ENCODE data around the gene OOSP4B. TPM values are rescaled to one million over a fixed set of nuclear protein-coding genes. Genes with fewer than 3 reads are reported as not detected.

Gene OOSP4B
- total and polyA plus RNA-seq, 2 of the 4 experiments (the other 2 are of a cell fraction): not detected

GRCh38 chr11:60029015-60029632, 12.1 kb downstream of the OOSP4B start:
- H3K36me3 ChIP-seq (ENCODE audit: control insufficient read depth, insufficient read depth, low read length): no peaks in the 10 kb centered on the region
- dilution Hi-C loops (cut with HindIII; ENCODE audit: low sequenced_read_pairs, unreplicated experiment): no loop called here
- POLR2A ChIA-PET (ENCODE audit: unreplicated experiment): no interaction called here

More at GRCh38 chr11:60029015-60029632, 12.1 kb downstream of the OOSP4B start:
- Histone ChIP-seq H3K27ac (ENCODE audit: insufficient read depth, low read length) (no peak overlapping the region), H2AK9ac (replicated peaks; ENCODE audit: low read depth, low read length, poor library complexity) (no peak overlapping the region), H2AK5ac (ENCODE audit: low read depth, low read length) (no peak overlapping the region), H3K79me1 (ENCODE audit: low read depth in 1 of 2, low read length in 2 of 2) (no peaks in the 10 kb centered on the region), H3K4ac (ENCODE audit: low read depth, low read length) (no peak overlapping the region), H4K91ac (ENCODE audit: insufficient read depth, low read depth, low read length) (no peak overlapping the region), H2BK20ac (ENCODE audit: low read depth, low read length) (no peak overlapping the region), H3K4me1 (ENCODE audit: control insufficient read depth, insufficient read depth, low read length) (no peaks in the 10 kb centered on the region), H2BK5ac (ENCODE audit: low read depth, low read length, poor library complexity, severe bottlenecking) (no peak overlapping the region), H2BK120ac (ENCODE audit: low read depth, low read length) (no peak overlapping the region), H3K9me1 (ENCODE audit: insufficient read depth, low read length) (no peaks in the 10 kb centered on the region), H4K5ac (ENCODE audit: low read depth, low read length) (no peak overlapping the region), H3K4me2 (ENCODE audit: low read depth, low read length) (no peak overlapping the region), H3K56ac (ENCODE audit: extremely low read depth, insufficient read depth, low read length) (no peak overlapping the region), H4K20me1 (ENCODE audit: insufficient read depth, low read length) (no peaks in the 10 kb centered on the region), H4K8ac (ENCODE audit: low read depth in 2 of 2, low read length in 2 of 2) (no peak overlapping the region), H3K27me3 (ENCODE audit: control insufficient read depth, insufficient read depth, low read length) (no peaks in the 10 kb centered on the region), H3K4me3 (ENCODE audit: insufficient read depth, low read depth, low read length) (no peak overlapping the region), H3K23ac (ENCODE audit: low read depth, low read length) (no peak overlapping the region), H3K9me3 (ENCODE audit: control insufficient read depth, insufficient read depth, low read length) (peaks cover 3% of the 10 kb centered on the region), H3K14ac (replicated peaks; ENCODE audit: low read depth, low read length) (no peak overlapping the region), H3K9ac (ENCODE audit: low read depth, low read length) (no peak overlapping the region), H3K18ac (ENCODE audit: low read depth, low read length) (no peak overlapping the region), H2AFZ (replicated peaks; ENCODE audit: low read length, poor library complexity) (no peak overlapping the region), H2BK15ac (ENCODE audit: low read depth, low read length) (no peak overlapping the region)
- TF ChIP-seq RCOR1 (IDR thresholded peaks at IDR 0.05; ENCODE audit: insufficient replicate concordance, low read length) (no peak), RFX5 (IDR thresholded peaks at IDR 0.05; ENCODE audit: low read depth, low read length) (no peak), NFE2L2 (IDR thresholded peaks at IDR 0.05; ENCODE audit: low read depth, low read length) (no peak), MAFK (IDR thresholded peaks at IDR 0.05; ENCODE audit: low read depth, low read length) (no peak), RAD21 (IDR thresholded peaks at IDR 0.05; ENCODE audit: low read length) (no peak), USF2 (IDR thresholded peaks at IDR 0.05; ENCODE audit: low read depth, low read length) (no peak), MXI1 (IDR thresholded peaks at IDR 0.05; ENCODE audit: borderline replicate concordance, low read depth, low read length) (no peak), CHD1 (IDR thresholded peaks at IDR 0.05; ENCODE audit: low read depth, low read length) (no peak), CEBPB (IDR thresholded peaks at IDR 0.05; ENCODE audit: low read depth, low read length) (no peak), FOS (IDR thresholded peaks at IDR 0.05; ENCODE audit: low read depth, low read length) (no peak), ELK1 (IDR thresholded peaks at IDR 0.05; ENCODE audit: borderline replicate concordance, low read depth, low read length) (no peak), SMC3 (IDR thresholded peaks at IDR 0.05; ENCODE audit: low read depth, low read length) (no peak), BHLHE40 (IDR thresholded peaks at IDR 0.05; ENCODE audit: low read depth, low read length) (no peak), POLR2A (IDR thresholded peaks at IDR 0.05; ENCODE audit: low read depth, low read length) (no peak), CTCF (conservative IDR thresholded peaks at IDR 0.05; ENCODE audit: low read depth, low read length) (no peak)
- intact Hi-C loops (cut with micrococcal nuclease): no loop called here
- ATAC-seq (ENCODE audit: low read depth) (no peak), DNase-seq (no peak)
- in situ Hi-C loops (cut with MboI; ENCODE audit: low sequenced_read_pairs): no loop called here
- CTCF ChIA-PET: no interaction called here
- WGBS, 2 experiments (ENCODE audit: extremely low coverage in 2 of 2, insufficient read length in 1 of 2): no CpG with 5 or more reads among the region's 3 CpGs
- no TSS peak for BruUV-seq (replicated peaks)
